K562 (cell line): ENCODE results near the gene IMMP2L. TPM values are rescaled to one million over a fixed set of nuclear protein-coding genes. Genes with fewer than 3 reads are reported as not detected.

Source experiments
- ATAC-seq: fragments of 200-7000 bp; cut with Tn5 transposase; 3 replicates; pipeline ENCODE4 v1.9.1; 2020; ENCODE audit warnings: moderate library complexity
- BruUV-seq: library from RNA; stranded (reverse); fragments of 400-500 nt; replicated peaks from 2 replicates; lab custom pipeline; 2021; lab: Mats Ljungman, UMichigan
- CTCF ChIA-PET: fragments of 300-600 bp; formaldehyde crosslinking; extraction: SDS; loops from one replicate; lab custom pipeline; 2021; ENCODE audit warnings: low intra/inter-chr PET ratio; lab: Yijun Ruan, JAX
- POLR2A ChIA-PET: fragments of 300-600, 350-650 bp; sonication (Branson Sonifier 250); formaldehyde crosslinking; extraction: SDS; loops from one replicate; lab custom pipeline; 2021; ENCODE audit warnings: antibody characterized with exemption, inconsistent platforms; lab: Yijun Ruan, JAX
- DNase-seq, 4 experiments: peaks; one replicate each; pipeline versions ENCODE4 v3.0.0 to v3.0.0-alpha.2; 2011 to 2018; ENCODE audit warnings: low spot score in 3 of 4, mixed read lengths in 3 of 4; ENCODE audit errors: extremely low read depth in 1 of 4
- FAIRE-seq: peaks from 2 replicates; lab custom pipeline; 2011; peaks lifted over from hg19 to GRCh38; lab: Jason Lieb, UNC
- H2AFZ ChIP-seq: 2 replicates; pipeline ENCODE4 v1.6.0; 2011; ENCODE audit warnings: low read depth, low read length, control low read depth, inconsistent platforms
- H3K27ac ChIP-seq: fragments of 200-600 bp; 3 replicates; pipeline ENCODE4 v1.8.0; 2011; ENCODE audit warnings: low read depth, mild to moderate bottlenecking, control low read depth, inconsistent platforms, low read length, moderate library complexity, mixed read lengths; ENCODE audit errors: extremely low read depth
- H3K27me3 ChIP-seq, 2 experiments: fragments of 300-600 bp in 1 of 2; 2 replicates in 1 of 2; 3 replicates in 1 of 2; pipeline versions ENCODE4 v1.6.0 to v1.8.0; 2011; ENCODE audit warnings: inconsistent platforms in 2 of 2, low read length in 2 of 2, mild to moderate bottlenecking in 1 of 2, mixed read lengths in 1 of 2, moderate library complexity in 1 of 2; ENCODE audit not compliant: control insufficient read depth in 2 of 2, insufficient read depth in 2 of 2
- H3K36me3 ChIP-seq: fragments of 300-600 bp; 3 replicates; pipeline ENCODE4 v1.8.0; 2011; ENCODE audit warnings: mild to moderate bottlenecking, low read length, inconsistent platforms; ENCODE audit not compliant: control insufficient read depth, insufficient read depth
- H3K4me1 ChIP-seq, 2 experiments: fragments of 200-600 bp in 1 of 2; replicated peaks in 1 of 2; 2 replicates in 1 of 2; 3 replicates in 1 of 2; pipeline versions ENCODE4 v1.5.1 to v1.8.0; 2011; ENCODE audit warnings: inconsistent platforms in 2 of 2, low read length in 2 of 2, mild to moderate bottlenecking in 1 of 2, mixed read lengths in 1 of 2, moderate library complexity in 1 of 2; ENCODE audit not compliant: control insufficient read depth in 2 of 2, insufficient read depth in 2 of 2
- H3K4me2 ChIP-seq: 2 replicates; pipeline ENCODE4 v1.6.1; 2011; ENCODE audit warnings: low read length, control low read depth, inconsistent platforms, mixed read lengths; ENCODE audit not compliant: insufficient read depth
- H3K4me3 ChIP-seq: fragments of 200-600 bp; sonication (generic), shearing (Covaris generic); 2 replicates; pipeline ENCODE4 v1.5.1; 2016; ENCODE audit warnings: control low read depth, inconsistent platforms
- H3K79me2 ChIP-seq: fragments of 200-600 bp; 3 replicates; pipeline ENCODE4 v1.8.0; 2011; ENCODE audit warnings: low read length, inconsistent platforms; ENCODE audit not compliant: control insufficient read depth, insufficient read depth
- H3K9ac ChIP-seq, 2 experiments: 2 replicates each; pipeline versions ENCODE4 v1.6.0 to v1.6.1; 2011; ENCODE audit warnings: low read depth in 2 of 2, low read length in 2 of 2, control low read depth in 1 of 2, inconsistent platforms in 1 of 2, mild to moderate bottlenecking in 1 of 2, mixed read lengths in 1 of 2; ENCODE audit not compliant: insufficient read depth in 1 of 2
- H3K9me1 ChIP-seq: one replicate; pipeline ENCODE4 v1.6.0; 2011; ENCODE audit warnings: inconsistent platforms, mild to moderate bottlenecking, low read length, moderate library complexity; ENCODE audit not compliant: control insufficient read depth, insufficient read depth
- H3K9me3 ChIP-seq: replicated peaks from 2 replicates; pipeline ENCODE4 v1.5.1; 2011; ENCODE audit warnings: low read depth, low read length, inconsistent platforms; ENCODE audit not compliant: control insufficient read depth, insufficient read depth
- H4K20me1 ChIP-seq: replicated peaks from 2 replicates; pipeline ENCODE4 v1.6.1; 2011; ENCODE audit warnings: low read length, inconsistent platforms, mixed read lengths; ENCODE audit not compliant: control insufficient read depth, insufficient read depth
- ARID1B ChIP-seq: fragments of 450-650 bp; IDR thresholded peaks from 2 replicates; pipeline ENCODE4 v1.6.1; 2016; ENCODE audit warnings: antibody characterized with exemption, mild to moderate bottlenecking, inconsistent platforms
- ESRRB ChIP-seq: fragments of 250-450 bp; sonication (Bioruptor Pico); IDR thresholded peaks from 2 replicates; pipeline ENCODE4 v1.5.0; 2020; ENCODE audit warnings: mild to moderate bottlenecking, moderate library complexity, borderline replicate concordance
- FOXM1 ChIP-seq, 2 experiments: fragments of 450-650 bp in 1 of 2; sonication (generic) in 1 of 2; formaldehyde crosslinking in 1 of 2; IDR thresholded peaks; 2 replicates each; pipeline versions ENCODE4 v1.6.1 to v1.9.0; 2017 to 2022; ENCODE audit warnings: low read depth in 2 of 2, mild to moderate bottlenecking in 2 of 2, missing genetic modification reagents in 1 of 2, moderate library complexity in 1 of 2
- HDAC6 ChIP-seq: IDR thresholded peaks from 2 replicates; pipeline ENCODE4 v1.6.1; 2012; ENCODE audit warnings: low read depth, mild to moderate bottlenecking, control low read depth, inconsistent platforms, low read length, moderate library complexity
- MAFK ChIP-seq: IDR thresholded peaks from 2 replicates; pipeline ENCODE4 v1.6.1; 2011; ENCODE audit warnings: low read length, improper control_type of control experiment
- MXI1 ChIP-seq: IDR thresholded peaks from 2 replicates; pipeline ENCODE4 v1.6.1; 2011; ENCODE audit warnings: low read depth, mild to moderate bottlenecking, improper control_type of control experiment, low read length
- RBM15 ChIP-seq: fragments of 200-400 bp; formaldehyde crosslinking; IDR thresholded peaks from 2 replicates; pipeline ENCODE4 v1.6.1; 2018; ENCODE audit warnings: mild to moderate bottlenecking, low read length, moderate library complexity; ENCODE audit not compliant: insufficient read depth
- RBM25 ChIP-seq: fragments of 200-400 bp; formaldehyde crosslinking; IDR thresholded peaks from 2 replicates; pipeline ENCODE4 v1.6.1; 2018; ENCODE audit warnings: low read length, low read depth, moderate library complexity; ENCODE audit not compliant: severe bottlenecking
- RFX1 ChIP-seq: fragments of 450-650 bp; IDR thresholded peaks from 2 replicates; pipeline ENCODE4 v1.6.1; 2016; ENCODE audit warnings: mild to moderate bottlenecking, moderate library complexity
- SMARCA5 ChIP-seq: fragments of 450-650 bp; IDR thresholded peaks from 2 replicates; pipeline ENCODE4 v1.6.1; 2016
- SRF ChIP-seq, 2 experiments: fragments of 250-450, 450-650 bp in 1 of 2; sonication (Bioruptor Pico) in 1 of 2; sonication (generic) in 1 of 2; formaldehyde crosslinking; IDR thresholded peaks; 2 replicates each; pipeline versions ENCODE4 v1.5.0 to v1.5.1; 2020 to 2022; ENCODE audit warnings: mild to moderate bottlenecking in 1 of 2, missing genetic modification reagents in 1 of 2
- ZBTB17 ChIP-seq: fragments of 450-650 bp; formaldehyde crosslinking; IDR thresholded peaks from 2 replicates; pipeline ENCODE4 v1.4.0; 2020; ENCODE audit warnings: mild to moderate bottlenecking
- ZNF146 ChIP-seq: IDR thresholded peaks from one replicate; pipeline ENCODE4 v1.6.1; 2018; ENCODE audit warnings: missing compliant biosample characterization; ENCODE audit not compliant: unreplicated experiment
- ZNF354B ChIP-seq: fragments of 250-450 bp; sonication (Bioruptor Pico); IDR thresholded peaks from 2 replicates; pipeline ENCODE4 v1.4.0; 2020
- ZNF707 ChIP-seq: fragments of 250-450 bp; sonication (Bioruptor Pico); conservative IDR thresholded peaks from 2 replicates; pipeline ENCODE4 v1.8.0; 2022; ENCODE audit warnings: inconsistent platforms, mild to moderate bottlenecking, moderate library complexity
- ZNF785 ChIP-seq: fragments of 250-450 bp; sonication (Bioruptor Pico); IDR thresholded peaks from 2 replicates; pipeline ENCODE4 v1.4.0; 2020; ENCODE audit warnings: mild to moderate bottlenecking
- WGBS: fragments of 100-300 bp; shearing (Covaris generic); methylation state at CpG from one replicate; pipeline ENCODE4 v1.1.6; 2016; ENCODE audit warnings: low coverage, mixed read lengths; ENCODE audit not compliant: insufficient coverage; ENCODE audit errors: missing lambda C conversion rate; 5-methylcytosine and 5-hydroxymethylcytosine counted together
- in situ Hi-C: fragments of 300-500 bp; cut with MboI; formaldehyde crosslinking; loops from 4 replicates; pipeline ENCODE4 v1.15.0; 2018; ENCODE audit warnings: inconsistent platforms, mixed read lengths
- intact Hi-C: fragments of 100-400 bp; cut with micrococcal nuclease; formaldehyde crosslinking; loops from 2 replicates; pipeline ENCODE4 v1.14.2; 2022
- polyA plus RNA-seq, 8 experiments: library from polyadenylated mRNA; depleted of rRNA in 4 of 8; stranded (reverse) in 5 of 8; unstranded in 3 of 8; fragments of >200 nt; fragmentation: Nextera tagmentation in 2 of 8; fragmentation: Illumina TruSeq in 1 of 8; extraction: Ambion mirVana in 2 of 8; extraction: Trizol in 1 of 8; gene quantifications; 2 replicates each; pipeline versions ENCODE4 v1.2.1 to v1.2.3, GENCODE V29; 2011 to 2014; ENCODE audit warnings: inconsistent platforms in 1 of 8, missing spikeins in 1 of 8
- total RNA-seq, 7 experiments: library from RNA; depleted of rRNA in 6 of 7; stranded (reverse); fragments of >200 nt in 6 of 7; fragmentation: Illumina TruSeq in 2 of 7; extraction: Trizol in 2 of 7; gene quantifications; 2 replicates each; pipeline versions ENCODE4 v1.2.1 to v1.2.3, GENCODE V29; 2011 to 2021; ENCODE audit warnings: low replicate concordance in 1 of 7
- TF ChIP-seq, protein P1 (sequence below), 2 experiments: fragments of 200-800 bp in 1 of 2; sonication (Bioruptor generic) in 1 of 2; sonication (generic) in 1 of 2; formaldehyde crosslinking in 1 of 2; IDR thresholded peaks in 1 of 2; conservative IDR thresholded peaks in 1 of 2; 2 replicates each; pipeline versions ENCODE4 v1.5.0 to v1.6.1; 2016 to 2020; ENCODE audit warnings: missing compliant biosample characterization in 1 of 2, missing genetic modification characterization in 1 of 2, missing genetic modification reagents in 1 of 2
- TF ChIP-seq, protein P2 (sequence below): sonication (generic); formaldehyde crosslinking; IDR thresholded peaks from 2 replicates; pipeline ENCODE4 v1.8.1; 2023; ENCODE audit warnings: missing genetic modification reagents, mild to moderate bottlenecking, borderline replicate concordance

Gene IMMP2L
- total and polyA plus RNA-seq, 9 of the 15 experiments (the other 6 are each of a cell fraction or from before 2014, with no cell fraction given), result 29.7 to 116 (median 53.0) TPM

DNA sequence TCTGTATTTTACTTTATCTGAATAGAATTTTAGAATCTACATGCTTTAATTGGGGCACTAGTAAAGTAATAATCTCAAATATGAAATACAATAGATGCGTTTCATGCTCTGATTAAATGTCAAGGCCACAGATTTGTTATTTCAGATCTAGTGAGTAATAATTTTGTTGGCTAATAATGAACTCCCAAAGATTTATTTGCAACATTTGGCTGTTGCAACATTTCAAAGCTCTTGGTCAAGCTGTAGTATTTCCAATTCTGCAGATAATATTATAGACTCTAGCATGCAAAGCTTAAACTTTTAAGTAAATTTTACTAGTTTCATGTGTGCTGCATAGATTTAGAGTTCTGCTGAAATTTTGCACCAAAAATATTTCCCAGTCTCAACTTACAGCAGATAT lies 454.7 kb downstream of the IMMP2L start:
- Histone ChIP-seq H3K9ac (no peak overlapping the region), H3K36me3 (no peaks in the 10 kb centered on the region), H3K79me2 (no peaks in the 10 kb centered on the region), H3K4me1 (no peaks in the 10 kb centered on the region), H3K27me3 (no peaks in the 10 kb centered on the region), H3K27ac (no peak overlapping the region), H3K9me1 (no peaks in the 10 kb centered on the region), H4K20me1 (no peaks in the 10 kb centered on the region), H3K4me3 (no peak overlapping the region), H3K4me2 (no peak overlapping the region), H3K9me3 (no peaks in the 10 kb centered on the region), H2AFZ (no peak overlapping the region)
- TF ChIP-seq SRF (CRISPR knock-in tag; IDR thresholded peaks at IDR 0.05) (no peak), ZNF146 (CRISPR knock-in tag) (no peak), RBM25 (no peak), ESRRB (CRISPR knock-in tag) (no peak), ZNF707 (CRISPR knock-in tag) (no peak), MAFK (no peak), SMARCA5 (no peak), ZNF354B (CRISPR knock-in tag) (no peak), RFX1 (no peak), FOXM1 (IDR thresholded peaks at IDR 0.05; ENCODE audit: low read depth) (no peak), FOXM1 (CRISPR knock-in tag; IDR thresholded peaks at IDR 0.05; ENCODE audit: low read depth) (no peak), ZBTB17 (CRISPR knock-in tag) (no peak), MXI1 (no peak), RBM15 (no peak), ZNF785 (CRISPR knock-in tag) (no peak), ARID1B (no peak), HDAC6 (no peak)
- TF ChIP-seq, protein P1, sequence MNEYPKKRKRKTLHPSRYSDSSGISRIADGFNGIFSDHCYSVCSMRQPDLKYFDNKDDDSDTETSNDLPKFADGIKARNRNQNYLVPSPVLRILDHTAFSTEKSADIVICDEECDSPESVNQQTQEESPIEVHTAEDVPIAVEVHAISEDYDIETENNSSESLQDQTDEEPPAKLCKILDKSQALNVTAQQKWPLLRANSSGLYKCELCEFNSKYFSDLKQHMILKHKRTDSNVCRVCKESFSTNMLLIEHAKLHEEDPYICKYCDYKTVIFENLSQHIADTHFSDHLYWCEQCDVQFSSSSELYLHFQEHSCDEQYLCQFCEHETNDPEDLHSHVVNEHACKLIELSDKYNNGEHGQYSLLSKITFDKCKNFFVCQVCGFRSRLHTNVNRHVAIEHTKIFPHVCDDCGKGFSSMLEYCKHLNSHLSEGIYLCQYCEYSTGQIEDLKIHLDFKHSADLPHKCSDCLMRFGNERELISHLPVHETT (CRISPR knock-in tag; conservative IDR thresholded peaks at IDR 0.05 in 1 of 2, IDR thresholded peaks at IDR 0.05 in 1 of 2), result no peak
- TF ChIP-seq, protein P2, sequence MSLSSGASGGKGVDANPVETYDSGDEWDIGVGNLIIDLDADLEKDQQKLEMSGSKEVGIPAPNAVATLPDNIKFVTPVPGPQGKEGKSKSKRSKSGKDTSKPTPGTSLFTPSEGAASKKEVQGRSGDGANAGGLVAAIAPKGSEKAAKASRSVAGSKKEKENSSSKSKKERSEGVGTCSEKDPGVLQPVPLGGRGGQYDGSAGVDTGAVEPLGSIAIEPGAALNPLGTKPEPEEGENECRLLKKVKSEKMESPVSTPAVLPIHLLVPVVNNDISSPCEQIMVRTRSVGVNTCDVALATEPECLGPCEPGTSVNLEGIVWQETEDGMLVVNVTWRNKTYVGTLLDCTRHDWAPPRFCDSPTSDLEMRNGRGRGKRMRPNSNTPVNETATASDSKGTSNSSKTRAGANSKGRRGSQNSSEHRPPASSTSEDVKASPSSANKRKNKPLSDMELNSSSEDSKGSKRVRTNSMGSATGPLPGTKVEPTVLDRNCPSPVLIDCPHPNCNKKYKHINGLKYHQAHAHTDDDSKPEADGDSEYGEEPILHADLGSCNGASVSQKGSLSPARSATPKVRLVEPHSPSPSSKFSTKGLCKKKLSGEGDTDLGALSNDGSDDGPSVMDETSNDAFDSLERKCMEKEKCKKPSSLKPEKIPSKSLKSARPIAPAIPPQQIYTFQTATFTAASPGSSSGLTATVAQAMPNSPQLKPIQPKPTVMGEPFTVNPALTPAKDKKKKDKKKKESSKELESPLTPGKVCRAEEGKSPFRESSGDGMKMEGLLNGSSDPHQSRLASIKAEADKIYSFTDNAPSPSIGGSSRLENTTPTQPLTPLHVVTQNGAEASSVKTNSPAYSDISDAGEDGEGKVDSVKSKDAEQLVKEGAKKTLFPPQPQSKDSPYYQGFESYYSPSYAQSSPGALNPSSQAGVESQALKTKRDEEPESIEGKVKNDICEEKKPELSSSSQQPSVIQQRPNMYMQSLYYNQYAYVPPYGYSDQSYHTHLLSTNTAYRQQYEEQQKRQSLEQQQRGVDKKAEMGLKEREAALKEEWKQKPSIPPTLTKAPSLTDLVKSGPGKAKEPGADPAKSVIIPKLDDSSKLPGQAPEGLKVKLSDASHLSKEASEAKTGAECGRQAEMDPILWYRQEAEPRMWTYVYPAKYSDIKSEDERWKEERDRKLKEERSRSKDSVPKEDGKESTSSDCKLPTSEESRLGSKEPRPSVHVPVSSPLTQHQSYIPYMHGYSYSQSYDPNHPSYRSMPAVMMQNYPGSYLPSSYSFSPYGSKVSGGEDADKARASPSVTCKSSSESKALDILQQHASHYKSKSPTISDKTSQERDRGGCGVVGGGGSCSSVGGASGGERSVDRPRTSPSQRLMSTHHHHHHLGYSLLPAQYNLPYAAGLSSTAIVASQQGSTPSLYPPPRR (CRISPR knock-in tag), result no peak
- in situ Hi-C loops, result no loop called here
- ChIA-PET CTCF (no interaction called here), POLR2A (no interaction called here)
- BruUV-seq, result no TSS peak
- intact Hi-C loops, result no loop called here
- WGBS, result 47% methylated on average over 1 of the region's 1 CpG
- ATAC-seq (no peak), FAIRE-seq (no peak), DNase-seq (no peak)
